Psoas muscle (tissue), 8 donors: ENCODE results near the gene PHC2. TPM values are rescaled to one million over a fixed set of nuclear protein-coding genes. Genes with fewer than 3 reads are reported as not detected.

Source experiments
- ATAC-seq, 4 donors: fragments of 200-7000 bp; cut with Tn5 transposase; one replicate each; pipeline ENCODE4 v1.9.1; 2020; ENCODE audit warnings: moderate library complexity in 3 of 4, mild to moderate bottlenecking in 2 of 4
- DNase-seq, 2 donors: peaks; one replicate each; pipeline ENCODE4 v3.0.0-alpha.2; 2020
- H3K27ac ChIP-seq: fragments of 200-600 bp; one replicate; pipeline ENCODE4 v1.8.0; 2022
- H3K27me3 ChIP-seq, 3 donors: fragments of 200-600 bp in 1 of 3; one replicate each; pipeline versions ENCODE4 v1.6.1 to v1.8.0; 2013 to 2022; ENCODE audit warnings: low read length in 2 of 3, mild to moderate bottlenecking in 2 of 3, moderate library complexity in 1 of 3; ENCODE audit not compliant: insufficient read depth in 3 of 3
- H3K36me3 ChIP-seq, 2 donors: fragments of 200-600 bp in 1 of 2; one replicate each; pipeline versions ENCODE4 v1.6.1 to v1.8.0; 2013 to 2022; ENCODE audit warnings: low read depth in 1 of 2, mild to moderate bottlenecking in 1 of 2, moderate library complexity in 1 of 2; ENCODE audit not compliant: insufficient read depth in 1 of 2
- H3K4me1 ChIP-seq: fragments of 200-600 bp; one replicate; pipeline ENCODE4 v1.8.0; 2022
- H3K4me3 ChIP-seq: fragments of 200-600 bp; one replicate; pipeline ENCODE4 v1.8.0; 2022; ENCODE audit warnings: mild to moderate bottlenecking
- H3K9me3 ChIP-seq: fragments of 200-600 bp; one replicate; pipeline ENCODE4 v1.8.0; 2022
- WGBS, 3 donors: extraction: QIAGEN DNeasy Blood & Tissue Kit; methylation state at CpG; one replicate each; pipeline versions ENCODE4 v1.1.6 to v1.1.7; 2013; 5-methylcytosine and 5-hydroxymethylcytosine counted together
- intact Hi-C, 2 donors: fragments of 100-400 bp; cut with DNase I; formaldehyde crosslinking; loops; one replicate each; pipeline versions ENCODE4 v1.11.0 to v1.14.2; 2022
- polyA plus RNA-seq, 3 donors: library from polyadenylated mRNA; stranded (reverse); fragments of 200-250 nt; gene quantifications; one replicate each; pipeline ENCODE4 v1.2.3, GENCODE V29; 2013
- total RNA-seq, 4 donors: library from RNA; stranded (reverse); fragmentation: NEBNext Ultra II Directional in 2 of 4; extraction: Animal tissue kit (Norgen Biotek cat#: 25700) in 2 of 4; gene quantifications; one replicate each; pipeline versions ENCODE4 v1.2.1 to v1.2.4, GENCODE V29; 2021 to 2023
- TF ChIP-seq, protein P1 (sequence below): fragments of 200-600 bp; IDR thresholded peaks from one replicate; pipeline ENCODE4 v1.8.0; 2022; ENCODE audit warnings: antibody characterized with exemption
- donor health status: healthy with polysubstance abuse.
- donor health status: DM: no; HTN: no; CAD: no; lungs with moderate emphysema.
- donor health status: Bipolar disorder and iron deficiency.
- donor health status: healthy.
- donor health status: DM: yes; HTN: yes; CAD: no.
- donor health status: DM: no; HTN: no; CAD: no.
- donor health status: DM: no; HTN: no; CAD: no.
- donor health status: DM: yes; HTN: yes; CAD: no.

PHC2 gene
- total and polyA plus RNA-seq, 7 donors: 74.1 to 427 (median 338) TPM

DNA sequence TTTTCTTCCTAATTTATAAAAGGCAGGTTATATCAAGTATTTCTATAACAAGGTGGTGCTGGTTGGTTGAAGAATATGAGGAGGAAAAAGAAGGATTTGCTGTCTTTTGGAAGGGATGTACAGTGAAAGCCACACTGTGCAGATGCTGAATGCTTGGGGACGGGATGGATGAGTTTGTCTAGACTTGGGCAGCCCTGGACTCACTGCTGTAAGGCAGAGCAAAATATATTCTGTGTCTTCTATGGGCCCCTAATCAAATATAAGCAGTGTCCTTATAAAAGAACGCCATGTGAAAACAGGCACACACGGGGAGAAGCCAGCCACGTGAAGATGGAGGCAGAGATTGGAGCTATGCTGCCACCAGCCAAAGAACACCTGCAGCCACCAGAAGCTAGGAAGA lies 47.4 kb downstream of the PHC2 start:
- intact Hi-C loops: loop anchor here in 1 of 2 donors (5.0 kb wide), 1 partner anchor 89 kb away; the partner anchor contains the start of gene ZSCAN20
- peaks cover 30% of the 10 kb centered on the region for H3K4me1 ChIP-seq

GRCh38 chr1:33382661-33383415 lies 48.1 kb downstream of the PHC2 start:
- 38 to 43% (median 43%) methylated on average over 9 of the region's 9 CpGs for WGBS, 3 donors
- DNase-seq: no peak
- peaks cover 30% of the 10 kb centered on the region for H3K4me1 ChIP-seq
- peak; percentile 60 to 72 (median 71) for ATAC-seq
- H3K27me3 ChIP-seq: no peaks in the 10 kb centered on the region
- peak overlapping the region; percentile 76 for H3K27ac ChIP-seq
- H3K9me3 ChIP-seq: no peaks in the 10 kb centered on the region
- intact Hi-C loops: loop anchor here in 1 of 2 donors (5.0 kb wide), 1 partner anchor 89 kb away; the partner anchor contains the start of gene ZSCAN20
- TF ChIP-seq, protein P1, sequence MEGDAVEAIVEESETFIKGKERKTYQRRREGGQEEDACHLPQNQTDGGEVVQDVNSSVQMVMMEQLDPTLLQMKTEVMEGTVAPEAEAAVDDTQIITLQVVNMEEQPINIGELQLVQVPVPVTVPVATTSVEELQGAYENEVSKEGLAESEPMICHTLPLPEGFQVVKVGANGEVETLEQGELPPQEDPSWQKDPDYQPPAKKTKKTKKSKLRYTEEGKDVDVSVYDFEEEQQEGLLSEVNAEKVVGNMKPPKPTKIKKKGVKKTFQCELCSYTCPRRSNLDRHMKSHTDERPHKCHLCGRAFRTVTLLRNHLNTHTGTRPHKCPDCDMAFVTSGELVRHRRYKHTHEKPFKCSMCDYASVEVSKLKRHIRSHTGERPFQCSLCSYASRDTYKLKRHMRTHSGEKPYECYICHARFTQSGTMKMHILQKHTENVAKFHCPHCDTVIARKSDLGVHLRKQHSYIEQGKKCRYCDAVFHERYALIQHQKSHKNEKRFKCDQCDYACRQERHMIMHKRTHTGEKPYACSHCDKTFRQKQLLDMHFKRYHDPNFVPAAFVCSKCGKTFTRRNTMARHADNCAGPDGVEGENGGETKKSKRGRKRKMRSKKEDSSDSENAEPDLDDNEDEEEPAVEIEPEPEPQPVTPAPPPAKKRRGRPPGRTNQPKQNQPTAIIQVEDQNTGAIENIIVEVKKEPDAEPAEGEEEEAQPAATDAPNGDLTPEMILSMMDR: no peak
- no peaks in the 10 kb centered on the region for H3K36me3 ChIP-seq
- no peak overlapping the region for H3K4me3 ChIP-seq

More for the DNA sequence above, 47.4 kb downstream of the PHC2 start:
- no peak overlapping the region for H3K4me3 ChIP-seq
- ATAC-seq: no peak
- H3K36me3 ChIP-seq: no peaks in the 10 kb centered on the region
- no peaks in the 10 kb centered on the region for H3K9me3 ChIP-seq
- no peaks in the 10 kb centered on the region for H3K27me3 ChIP-seq
- DNase-seq: no peak
- TF ChIP-seq, protein P1: no peak
- peak overlapping the region; percentile 76 for H3K27ac ChIP-seq
- 60 to 75% (median 68%) methylated on average over 4 of the region's 4 CpGs for WGBS, 3 donors

GRCh38 chr1:33381977-33382376 lies 48.9 kb downstream of the PHC2 start:
- H3K9me3 ChIP-seq: no peaks in the 10 kb centered on the region
- H3K36me3 ChIP-seq: no peaks in the 10 kb centered on the region
- H3K4me3 ChIP-seq: no peak overlapping the region
- DNase-seq: no peak
- H3K27me3 ChIP-seq: no peaks in the 10 kb centered on the region
- no peak for ATAC-seq
- peaks cover 30% of the 10 kb centered on the region for H3K4me1 ChIP-seq
- TF ChIP-seq, protein P1: no peak
- intact Hi-C loops: loop anchor here in 1 of 2 donors (5.0 kb wide), 1 partner anchor 90 kb away; the partner anchor contains the start of gene ZSCAN20
- 86 to 94% (median 92%) methylated on average over 4 of the region's 4 CpGs for WGBS, 3 donors
- peak overlapping the region; percentile 76 for H3K27ac ChIP-seq

DNA sequence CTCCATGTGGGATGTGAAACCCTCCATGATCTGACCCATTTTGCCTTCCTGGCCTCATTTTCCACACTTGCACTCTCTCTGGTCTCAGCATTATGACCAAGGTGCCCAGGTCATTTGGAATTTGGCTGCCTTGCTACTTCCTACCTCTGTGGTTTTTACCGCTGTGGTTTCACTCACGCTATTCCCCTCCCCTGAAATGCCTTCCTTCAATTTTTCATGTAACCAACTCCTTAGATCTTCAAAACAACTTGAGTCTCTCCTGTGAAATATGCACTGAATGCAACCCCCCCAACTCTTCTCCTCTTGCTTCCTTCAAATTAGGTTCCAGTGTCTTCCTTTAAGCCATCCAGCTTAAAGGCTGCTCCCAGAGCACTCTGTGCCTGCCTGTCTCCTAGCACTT lies 50.1 kb downstream of the PHC2 start:
- Histone ChIP-seq H3K4me3 (no peak overlapping the region), H3K27ac (no peak overlapping the region), H3K9me3 (no peaks in the 10 kb centered on the region), H3K27me3 (no peaks in the 10 kb centered on the region), H3K36me3 (no peaks in the 10 kb centered on the region), H3K4me1 (peaks cover 30% of the 10 kb centered on the region)
- intact Hi-C loops: loop anchor here in 1 of 2 donors (5.0 kb wide), 1 partner anchor 91 kb away; the partner anchor contains the start of gene ZSCAN20
- TF ChIP-seq, protein P1: no peak
- ATAC-seq (no peak), DNase-seq (no peak)
- 93 to 100% (median 97%) methylated on average over 2 of the region's 2 CpGs for WGBS, 3 donors
